H1 (cell line): Measurements from ENCODE around the gene PRSS50. TPM values are rescaled to one million over a fixed set of nuclear protein-coding genes. Genes with fewer than 3 reads are reported as not detected.
A peak's percentile ranks its signal among the peaks of the same experiment; 100 is the strongest.

Experiments
- CTCF ChIA-PET: fragments of 300-600 bp; sonication (Branson Sonifier 250); formaldehyde crosslinking; loops from one replicate; lab custom pipeline; 2021; ENCODE audit not compliant: partially characterized antibody; lab: Charles Lee
- POLR2A ChIA-PET: fragments of 300-600 bp; sonication (Branson Sonifier 250); formaldehyde crosslinking; loops from one replicate; lab custom pipeline; 2021; ENCODE audit warnings: inconsistent platforms; ENCODE audit not compliant: partially characterized antibody; lab: Charles Lee
- DNase-seq, 2 experiments: peaks; one replicate each; pipeline versions ENCODE4 v3.0.0 to v3.0.0-alpha.2; 2010 to 2022; ENCODE audit warnings: low spot score in 2 of 2, low read depth in 1 of 2, mixed read lengths in 1 of 2
- FAIRE-seq: peaks from 2 replicates; lab custom pipeline; 2011; peaks lifted over from hg19 to GRCh38; lab: Jason Lieb, UNC
- H2AFZ ChIP-seq: 2 replicates; pipeline ENCODE4 v1.8.1; 2012; ENCODE audit warnings: low read length, inconsistent platforms
- H2AK5ac ChIP-seq: 2 replicates; pipeline ENCODE4 v1.6.1; 2013; ENCODE audit warnings: low read depth, low read length
- H2BK120ac ChIP-seq: replicated peaks from 2 replicates; pipeline ENCODE3; 2013; ENCODE audit warnings: low read depth, low read length, inconsistent platforms
- H2BK12ac ChIP-seq: 2 replicates; pipeline ENCODE4 v1.6.1; 2013; ENCODE audit warnings: low read depth, low read length
- H2BK15ac ChIP-seq: 2 replicates; pipeline ENCODE4 v1.6.1; 2013; ENCODE audit warnings: low read length
- H2BK20ac ChIP-seq: 2 replicates; pipeline ENCODE4 v1.6.1; 2013; ENCODE audit warnings: low read length
- H2BK5ac ChIP-seq: 2 replicates; pipeline ENCODE4 v1.6.1; 2013; ENCODE audit warnings: low read depth, low read length
- H3K14ac ChIP-seq: 2 replicates; pipeline ENCODE4 v1.6.1; 2013; ENCODE audit warnings: inconsistent platforms; ENCODE audit not compliant: insufficient read length
- H3K18ac ChIP-seq: 2 replicates; pipeline ENCODE4 v1.6.1; 2013; ENCODE audit warnings: low read length; ENCODE audit errors: extremely low read depth
- H3K23ac ChIP-seq: 2 replicates; pipeline ENCODE4 v1.6.1; 2013; ENCODE audit warnings: inconsistent platforms; ENCODE audit not compliant: insufficient read length
- H3K23me2 ChIP-seq: 2 replicates; pipeline ENCODE4 v1.6.1; 2013; ENCODE audit warnings: low read depth, low read length
- H3K27ac ChIP-seq: 2 replicates; pipeline ENCODE4 v1.6.1; 2011; ENCODE audit warnings: low read depth, low read length, inconsistent platforms
- H3K27me3 ChIP-seq, 4 experiments: replicated peaks in 1 of 4; 1 replicate in 1 of 4; 2 replicates in 3 of 4; pipeline versions ENCODE4 v1.6.1 to v1.8.1; 2011 to 2013; ENCODE audit warnings: low read length in 3 of 4, mild to moderate bottlenecking in 3 of 4, inconsistent platforms in 2 of 4, mixed read lengths in 2 of 4, moderate library complexity in 1 of 4; ENCODE audit not compliant: control insufficient read depth in 3 of 4, insufficient read depth in 3 of 4; ENCODE audit errors: extremely low read depth in 1 of 4
- H3K36me3 ChIP-seq, 4 experiments: 2 replicates each; pipeline versions ENCODE4 v1.6.1 to v1.8.1; 2011 to 2013; ENCODE audit warnings: mild to moderate bottlenecking in 4 of 4, low read length in 3 of 4, moderate library complexity in 2 of 4, control low read depth in 1 of 4, inconsistent platforms in 1 of 4; ENCODE audit not compliant: insufficient read depth in 4 of 4, control insufficient read depth in 2 of 4
- H3K4ac ChIP-seq: replicated peaks from 2 replicates; pipeline ENCODE3; 2013; ENCODE audit warnings: low read length, low read depth, mixed read lengths, inconsistent platforms; ENCODE audit not compliant: insufficient read length
- H3K4me1 ChIP-seq, 4 experiments: replicated peaks in 1 of 4; 1 replicate in 1 of 4; 2 replicates in 3 of 4; pipeline versions ENCODE4 v1.6.1 to v1.8.1; 2011 to 2013; ENCODE audit warnings: low read length in 3 of 4, inconsistent platforms in 2 of 4, mixed read lengths in 1 of 4; ENCODE audit not compliant: insufficient read depth in 4 of 4, control insufficient read depth in 3 of 4
- H3K4me2 ChIP-seq, 2 experiments: 2 replicates each; pipeline versions ENCODE4 v1.6.1 to v1.8.1; 2011 to 2013; ENCODE audit warnings: low read depth in 2 of 2, low read length in 2 of 2, control low read depth in 1 of 2, inconsistent platforms in 1 of 2, mild to moderate bottlenecking in 1 of 2; ENCODE audit not compliant: insufficient read depth in 1 of 2
- H3K4me3 ChIP-seq, 4 experiments: fragments of 200-600, 300-600 bp in 1 of 4; sonication (generic), shearing (Covaris generic), sonication (Bioruptor Twin) in 1 of 4; 2 replicates each; pipeline versions ENCODE4 v1.5.1 to v1.8.1; 2011 to 2016; ENCODE audit warnings: low read length in 4 of 4, low read depth in 3 of 4, control low read depth in 2 of 4, inconsistent platforms in 2 of 4, mild to moderate bottlenecking in 2 of 4, mixed read lengths in 1 of 4, moderate library complexity in 1 of 4; ENCODE audit not compliant: insufficient read depth in 2 of 4; ENCODE audit errors: extremely low read depth in 1 of 4
- H3K56ac ChIP-seq: replicated peaks from 2 replicates; pipeline ENCODE3; 2013; ENCODE audit warnings: low read depth, mild to moderate bottlenecking, mixed read lengths, low read length, inconsistent platforms; ENCODE audit not compliant: insufficient read length
- H3K79me1 ChIP-seq: 2 replicates; pipeline ENCODE4 v1.6.1; 2013; ENCODE audit warnings: low read depth, low read length, control low read depth
- H3K79me2 ChIP-seq, 2 experiments: 2 replicates each; pipeline versions ENCODE4 v1.6.1 to v1.8.1; 2012 to 2013; ENCODE audit warnings: low read length in 2 of 2, mild to moderate bottlenecking in 2 of 2, inconsistent platforms in 1 of 2; ENCODE audit not compliant: insufficient read depth in 2 of 2, control insufficient read depth in 1 of 2
- H3K9ac ChIP-seq, 4 experiments: replicated peaks in 1 of 4; 1 replicate in 1 of 4; 2 replicates in 3 of 4; pipeline versions ENCODE4 v1.6.1 to v1.8.1; 2011 to 2013; ENCODE audit warnings: low read depth in 3 of 4, low read length in 3 of 4, control low read depth in 2 of 4, mild to moderate bottlenecking in 2 of 4, moderate library complexity in 2 of 4, inconsistent platforms in 1 of 4; ENCODE audit errors: extremely low read depth in 1 of 4
- H3K9me3 ChIP-seq, 2 experiments: 2 replicates each; pipeline versions ENCODE4 v1.6.1 to v1.8.1; 2012 to 2013; ENCODE audit warnings: mild to moderate bottlenecking in 2 of 2, moderate library complexity in 2 of 2, control low read depth in 1 of 2, inconsistent platforms in 1 of 2, low read depth in 1 of 2, low read length in 1 of 2, mixed read lengths in 1 of 2; ENCODE audit not compliant: insufficient read depth in 2 of 2
- H4K20me1 ChIP-seq, 2 experiments: replicated peaks in 1 of 2; 2 replicates each; pipeline versions ENCODE3 to v1.8.1; 2011 to 2013; ENCODE audit warnings: inconsistent platforms in 2 of 2, low read length in 2 of 2, mild to moderate bottlenecking in 1 of 2; ENCODE audit not compliant: insufficient read depth in 2 of 2, control insufficient read depth in 1 of 2
- H4K5ac ChIP-seq: 2 replicates; pipeline ENCODE4 v1.6.1; 2013; ENCODE audit warnings: low read length, low read depth, mixed read lengths, inconsistent platforms; ENCODE audit not compliant: insufficient read length
- H4K8ac ChIP-seq: 2 replicates; pipeline ENCODE4 v1.8.0; 2013; ENCODE audit warnings: mild to moderate bottlenecking, moderate library complexity, low read length, inconsistent platforms; ENCODE audit not compliant: insufficient read depth; ENCODE audit errors: extremely low read depth
- H4K91ac ChIP-seq: replicated peaks from 2 replicates; pipeline ENCODE3; 2013; ENCODE audit warnings: low read length, mixed read lengths, inconsistent platforms; ENCODE audit not compliant: insufficient read length
- BCL11A ChIP-seq, 2 experiments: IDR thresholded peaks; one replicate each; pipeline ENCODE4 v1.6.1; 2011; ENCODE audit warnings: low read depth in 2 of 2, low read length in 2 of 2, mild to moderate bottlenecking in 2 of 2
- NANOG ChIP-seq: IDR thresholded peaks from 2 replicates; pipeline ENCODE4 v1.6.1; 2011; ENCODE audit warnings: low read length, low read depth, mild to moderate bottlenecking, inconsistent platforms; ENCODE audit not compliant: insufficient read depth, poor library complexity, severe bottlenecking
- SIRT6 ChIP-seq: IDR thresholded peaks from one replicate; pipeline ENCODE4 v1.7.1; 2012; ENCODE audit warnings: low read length, inconsistent platforms
- SP1 ChIP-seq: IDR thresholded peaks from 2 replicates; pipeline ENCODE4 v1.6.1; 2011; ENCODE audit warnings: low read depth, low read length
- SRF ChIP-seq: IDR thresholded peaks from 2 replicates; pipeline ENCODE4 v1.6.1; 2011; ENCODE audit warnings: mild to moderate bottlenecking, low read depth, low read length, moderate library complexity
- WGBS, 2 experiments: shearing (Covaris generic) in 1 of 2; methylation state at CpG; one replicate each; pipeline versions ENCODE4 v1.1.6 to v1.1.7; 2013 to 2015; ENCODE audit warnings: low lambda C conversion rate in 2 of 2, mixed read lengths in 2 of 2, inconsistent platforms in 1 of 2, low coverage in 1 of 2, missing lambda C conversion rate in 1 of 2; ENCODE audit not compliant: insufficient replicate concordance in 2 of 2, insufficient coverage in 1 of 2, insufficient read length in 1 of 2; ENCODE audit errors: extremely low coverage in 1 of 2, missing lambda C conversion rate in 1 of 2; 5-methylcytosine and 5-hydroxymethylcytosine counted together
- polyA plus RNA-seq, 7 experiments: library from polyadenylated mRNA; depleted of rRNA in 3 of 7; stranded (reverse) in 5 of 7; unstranded in 2 of 7; fragments of >200 nt in 5 of 7; fragments of 200-250 nt in 2 of 7; gene quantifications; 1 replicate in 5 of 7; 2 replicates in 1 of 7; 4 replicates in 1 of 7; pipeline versions ENCODE4 v1.2.1 to v1.2.3, GENCODE V29; 2011 to 2013; ENCODE audit warnings: missing spikeins in 2 of 7, mixed read lengths in 2 of 7
- total RNA-seq: library from RNA; stranded (reverse); fragmentation: NEBNext Ultra II Directional; extraction: Animal tissue kit (Norgen Biotek cat#: 25700); gene quantifications from 2 replicates; pipeline ENCODE4 v1.2.1, GENCODE V29; 2021
- TF ChIP-seq, protein P1 (sequence below): IDR thresholded peaks from 2 replicates; pipeline ENCODE4 v1.6.1; 2011; ENCODE audit warnings: low read length, improper control_type of control experiment

PRSS50 gene
- total and polyA plus RNA-seq, 2 of the 8 experiments (the other 6 are each of a cell fraction or from before 2014, with no cell fraction given): 0.47 to 0.71 TPM

DNA sequence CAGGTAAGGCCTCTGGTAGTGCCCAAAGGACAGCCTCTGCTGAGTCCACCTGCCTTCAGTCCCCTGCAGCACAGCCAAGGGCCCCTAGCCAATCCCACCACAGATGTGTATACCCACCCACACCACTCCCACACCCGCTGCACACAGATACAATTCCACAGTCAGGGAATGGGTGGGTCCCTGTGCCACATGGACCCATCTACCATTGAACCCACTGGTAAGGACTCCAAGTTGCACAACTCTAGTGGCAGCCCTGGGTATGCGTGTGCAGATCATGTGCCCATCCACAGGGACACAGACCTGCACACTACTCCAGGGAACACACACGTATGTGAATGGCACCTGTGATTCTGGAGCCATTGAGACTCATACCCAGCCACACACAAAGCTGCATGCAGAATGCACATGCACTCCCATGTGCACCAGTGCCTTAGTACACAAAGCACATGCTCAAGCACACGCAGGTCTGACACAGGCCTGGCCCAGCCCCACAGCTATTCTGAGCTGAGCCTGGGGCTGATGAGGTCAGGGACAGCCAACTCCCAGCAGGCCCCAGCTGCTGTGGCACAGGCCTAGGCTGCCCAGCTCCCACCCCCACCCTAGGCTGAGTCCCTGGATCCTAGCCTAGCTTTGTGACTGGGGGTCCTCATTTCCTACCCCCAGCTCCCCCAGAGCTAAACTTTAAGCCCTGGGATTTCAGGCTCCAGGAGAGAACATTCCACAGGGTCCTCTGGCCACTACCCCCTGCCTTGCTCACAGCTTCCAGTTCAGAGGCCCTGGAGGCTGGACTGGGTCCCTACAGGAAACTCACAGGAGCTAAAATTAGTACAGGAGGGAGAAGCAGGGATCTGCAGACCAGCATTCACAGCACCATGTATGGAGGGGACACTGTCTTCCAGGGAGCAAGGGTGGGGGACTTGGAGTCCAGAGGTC lies 21.4 kb downstream of the PRSS50 start:
- Histone ChIP-seq H3K9ac (no peak overlapping the region), H3K36me3 (no peaks in the 10 kb centered on the region), H4K20me1 (peaks cover 0 to 8% of the 10 kb centered on the region in 2 experiments), H2AK5ac (peak overlapping the region; percentile 70; the same call in 1 of the 2 replicates), H3K9me3 (no peaks in the 10 kb centered on the region), H2BK5ac (no peak overlapping the region), H2BK20ac (0 out of 2 replicates have a peak overlapping the region, but pooled peaks have one; percentile 86), H3K79me1 (no peaks in the 10 kb centered on the region), H2BK15ac (peak overlapping the region; percentile 95), H2BK12ac (peak overlapping the region; percentile 68; the same call in 1 of the 2 replicates), H4K8ac (no peak overlapping the region), H3K4me2 (no peak overlapping the region), H2AFZ (no peak overlapping the region), H3K27ac (no peak overlapping the region), H2BK120ac (no peak overlapping the region), H4K91ac (no peak overlapping the region), H3K14ac (no peak overlapping the region), H3K4me1 (peaks cover 0 to 24% (median 19%) of the 10 kb centered on the region in 4 experiments; a peak in 6 of 7 replicates), H4K5ac (no peak overlapping the region), H3K79me2 (no peaks in the 10 kb centered on the region), H3K4ac (no peak overlapping the region), H3K23ac (no peak overlapping the region), H3K18ac (no peak overlapping the region), H3K23me2 (peaks cover 6% of the 10 kb centered on the region; the same call in 1 of the 2 replicates), H3K56ac (no peak overlapping the region), H3K4me3 (no peak overlapping the region), H3K27me3 (peaks cover 2 to 42% (median 26%) of the 10 kb centered on the region in 4 experiments)
- FAIRE-seq (no peak), DNase-seq (no peak)
- POLR2A ChIA-PET: interaction anchor here (1.0 kb wide), 1 partner anchor 112 kb away, joined by 3 read pairs; no protein-coding TSS in a partner anchor
- 93% methylated on average over 4 of the region's 4 CpGs; no CpG with 5 or more reads in 1 of the 2 experiments for WGBS, 2 experiments
- CTCF ChIA-PET: interaction anchor here (0.6 to 7.2 kb wide), 25 partner anchors 11 to 257 kb away, joined by 3 to 64 read pairs (median 4); no protein-coding TSS in a partner anchor
- TF ChIP-seq SIRT6 (no peak), SRF (no peak), NANOG (no peak), BCL11A (IDR thresholded peaks at IDR 0.05; ENCODE audit: low read depth in 2 of 2, low read length in 2 of 2) (no peak), SP1 (no peak)
- TF ChIP-seq, protein P1, sequence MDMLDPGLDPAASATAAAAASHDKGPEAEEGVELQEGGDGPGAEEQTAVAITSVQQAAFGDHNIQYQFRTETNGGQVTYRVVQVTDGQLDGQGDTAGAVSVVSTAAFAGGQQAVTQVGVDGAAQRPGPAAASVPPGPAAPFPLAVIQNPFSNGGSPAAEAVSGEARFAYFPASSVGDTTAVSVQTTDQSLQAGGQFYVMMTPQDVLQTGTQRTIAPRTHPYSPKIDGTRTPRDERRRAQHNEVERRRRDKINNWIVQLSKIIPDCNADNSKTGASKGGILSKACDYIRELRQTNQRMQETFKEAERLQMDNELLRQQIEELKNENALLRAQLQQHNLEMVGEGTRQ: no peak
